Body of pancreas (tissue), 4 donors: ENCODE results near the gene ERICH2. TPM values are rescaled to one million over a fixed set of nuclear protein-coding genes. Genes with fewer than 3 reads are reported as not detected.

Experiments used
- ATAC-seq: fragments of 150-250 bp; one replicate; pipeline ENCODE4 v1.9.1; 2016
- DNase-seq, 4 donors: peaks; one replicate each; pipeline ENCODE4 v3.0.0-alpha.2; 2019
- H3K27ac ChIP-seq, 4 donors: fragments of 200-600 bp; sonication (generic); 1 replicate in 3 of 4; 2 replicates in 1 of 4; pipeline versions ENCODE4 v1.5.1 to v1.6.1; 2016 to 2019; ENCODE audit warnings: mild to moderate bottlenecking in 1 of 4, mixed read lengths in 1 of 4, moderate library complexity in 1 of 4
- H3K27me3 ChIP-seq, 2 donors: fragments of 200-600 bp; sonication (generic); one replicate each; pipeline ENCODE4 v1.6.0; 2016; ENCODE audit warnings: mild to moderate bottlenecking in 1 of 2
- H3K36me3 ChIP-seq, 2 donors: fragments of 200-600 bp; sonication (generic); replicated peaks in 1 of 2; 2 replicates each; pipeline ENCODE4 v1.5.1; 2016; ENCODE audit warnings: low read depth in 2 of 2; ENCODE audit not compliant: insufficient read depth in 1 of 2
- H3K4me1 ChIP-seq: fragments of 200-600 bp; sonication (generic); one replicate; pipeline ENCODE4 v1.6.0; 2016
- H3K4me3 ChIP-seq, 2 donors: fragments of 200-600 bp; sonication (generic); 1 replicate in 1 of 2; 2 replicates in 1 of 2; pipeline ENCODE4 v1.5.1; 2016 to 2019
- H3K9me3 ChIP-seq, 3 donors: fragments of 200-600 bp; sonication (generic); 1 replicate in 2 of 3; 2 replicates in 1 of 3; pipeline ENCODE4 v1.5.1; 2016
- CTCF ChIP-seq, 7 experiments: fragments of 450-650 bp in 4 of 7; fragments of 200-600 bp in 3 of 7; sonication (generic) in 3 of 7; IDR thresholded peaks; one replicate each; pipeline ENCODE4 v1.5.1; 2016 to 2019; ENCODE audit warnings: antibody characterized with exemption in 7 of 7
- POLR2A ChIP-seq, 3 donors: fragments of 450-650 bp; IDR thresholded peaks; one replicate each; pipeline ENCODE4 v1.6.1; 2016; ENCODE audit warnings: antibody characterized with exemption in 3 of 3, mild to moderate bottlenecking in 2 of 3
- WGBS, 2 donors: methylation state at CpG; one replicate each; pipeline ENCODE4 v1.1.5; 2017; 5-methylcytosine and 5-hydroxymethylcytosine counted together
- intact Hi-C: fragments of 100-400 bp; cut with DNase I; formaldehyde crosslinking; loops from one replicate; pipeline ENCODE4 v1.15.1; 2023
- total RNA-seq, 2 donors: library from RNA; depleted of rRNA; stranded (reverse); fragments of >200 nt; gene quantifications; one replicate each; pipeline ENCODE4 v1.1.0, GENCODE V29; 2016

The ERICH2 gene
- total RNA-seq, 2 donors from 2014 or later, result not detected

- H3K36me3 ChIP-seq, result no peaks in the 10 kb centered on the region
- no peak overlapping the region for H3K4me3 ChIP-seq
- no peak overlapping the region for H3K27ac ChIP-seq
- ATAC-seq, result no peak
- H3K27me3 ChIP-seq, result no peaks in the 10 kb centered on the region
- H3K9me3 ChIP-seq, result no peaks in the 10 kb centered on the region
- intact Hi-C loops, result no loop called here
- 40 to 64% methylated on average over 2 of the region's 2 CpGs for WGBS, 2 donors
- TF ChIP-seq CTCF (IDR thresholded peaks at IDR 0.05) (no peak), POLR2A (IDR thresholded peaks at IDR 0.05) (no peak)
- no peaks in the 10 kb centered on the region for H3K4me1 ChIP-seq
- no peak for DNase-seq
Measured at GRCh38 chr2:170778900-170779299, 8.7 kb downstream of the ERICH2 start.

- no peak overlapping the region for H3K27ac ChIP-seq
- no peaks in the 10 kb centered on the region for H3K27me3 ChIP-seq
- ATAC-seq, result no peak
- TF ChIP-seq CTCF (IDR thresholded peaks at IDR 0.05) (no peak), POLR2A (IDR thresholded peaks at IDR 0.05) (no peak)
- no peak overlapping the region for H3K4me3 ChIP-seq
- no peak for DNase-seq
- WGBS, 2 donors, result 86 to 90% methylated on average over 1 of the region's 1 CpG
- H3K36me3 ChIP-seq, result no peaks in the 10 kb centered on the region
- no peaks in the 10 kb centered on the region for H3K9me3 ChIP-seq
- intact Hi-C loops, result no loop called here
- no peaks in the 10 kb centered on the region for H3K4me1 ChIP-seq
Measured at GRCh38 chr2:170779304-170779703, 9.1 kb downstream of the ERICH2 start.

- no peaks in the 10 kb centered on the region for H3K36me3 ChIP-seq
- no peak overlapping the region for H3K27ac ChIP-seq
- no peak for TF ChIP-seq POLR2A (IDR thresholded peaks at IDR 0.05)
- TF ChIP-seq CTCF (IDR thresholded peaks at IDR 0.05), result no peak
- H3K4me3 ChIP-seq, result no peak overlapping the region
- DNase-seq (no peak), ATAC-seq (no peak)
- WGBS, 2 donors, result 87 to 93% methylated on average over 2 of the region's 2 CpGs
- intact Hi-C loops, result no loop called here
- H3K9me3 ChIP-seq, result no peaks in the 10 kb centered on the region
- no peaks in the 10 kb centered on the region for H3K27me3 ChIP-seq
- H3K4me1 ChIP-seq, result no peaks in the 10 kb centered on the region
Measured at GRCh38 chr2:170782673-170783072, 12.5 kb downstream of the ERICH2 start.

GRCh38 chr2:170783549-170783948 lies 13.4 kb downstream of the ERICH2 start:
- DNase-seq (no peak), ATAC-seq (no peak)
- no peaks in the 10 kb centered on the region for H3K9me3 ChIP-seq
- TF ChIP-seq POLR2A (IDR thresholded peaks at IDR 0.05), result no peak
- H3K27ac ChIP-seq, result no peak overlapping the region
- no peak overlapping the region for H3K4me3 ChIP-seq
- intact Hi-C loops, result no loop called here
- H3K36me3 ChIP-seq, result no peaks in the 10 kb centered on the region
- no peaks in the 10 kb centered on the region for H3K4me1 ChIP-seq
- 92 to 95% methylated on average over 1 of the region's 1 CpG for WGBS, 2 donors
- no peaks in the 10 kb centered on the region for H3K27me3 ChIP-seq

- Histone ChIP-seq H3K27me3 (no peaks in the 10 kb centered on the region), H3K4me3 (no peak overlapping the region), H3K4me1 (no peaks in the 10 kb centered on the region), H3K36me3 (no peaks in the 10 kb centered on the region), H3K27ac (no peak overlapping the region), H3K9me3 (no peaks in the 10 kb centered on the region)
- ATAC-seq (no peak), DNase-seq (no peak)
- intact Hi-C loops, result no loop called here
- TF ChIP-seq POLR2A (IDR thresholded peaks at IDR 0.05), result no peak
- no peak for TF ChIP-seq CTCF (IDR thresholded peaks at IDR 0.05)
Measured at GRCh38 chr2:170798996-170799395, 28.8 kb downstream of the ERICH2 start.
